Fibroblast of skin of left quadriceps (primary cell): ENCODE data around the gene C13orf46.

Experiments used
- DNase-seq, 2 experiments: peaks; one replicate each; pipeline ENCODE4 v3.0.0-alpha.2; 2013; ENCODE audit warnings: low read depth in 2 of 2

The C13orf46 gene

DNA sequence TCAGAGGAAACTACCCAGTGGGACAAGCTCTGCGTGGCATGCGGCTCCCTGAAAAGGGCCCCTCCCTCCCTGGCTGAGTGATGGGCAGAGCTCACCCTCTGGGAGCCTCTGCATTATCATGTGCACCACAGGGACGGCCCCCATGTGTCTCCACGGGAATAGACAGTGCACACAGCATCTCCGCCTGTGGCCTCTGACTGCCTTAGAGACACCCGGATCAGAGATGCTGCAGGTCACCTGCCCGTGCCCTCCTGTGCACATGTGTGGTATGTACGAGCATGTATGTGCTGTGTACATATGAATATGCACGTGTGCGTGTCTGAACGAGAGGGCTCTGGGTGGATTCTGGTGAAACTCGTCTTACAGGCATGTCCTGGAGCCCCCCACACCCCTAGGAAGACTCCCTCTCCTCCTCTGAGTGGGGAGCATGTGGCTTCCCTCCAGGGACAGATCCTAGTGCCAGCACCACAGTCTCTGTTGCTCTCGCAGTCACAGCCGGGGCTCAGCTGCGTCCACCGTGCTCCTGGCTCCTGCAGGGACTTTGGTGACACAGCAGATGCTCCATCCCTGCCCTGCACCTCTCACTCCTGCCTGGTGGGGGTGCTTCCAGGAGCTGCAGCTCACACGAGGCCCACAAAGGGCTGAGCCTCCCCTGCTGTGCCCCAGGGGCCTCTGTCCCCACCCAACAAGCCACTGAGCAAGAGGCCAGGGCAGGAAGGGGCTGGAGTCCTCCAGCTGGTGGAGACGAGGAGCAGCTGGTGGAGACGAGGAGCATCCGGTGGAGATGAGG lies 19.6 kb downstream of the C13orf46 start:
- DNase-seq: no peak

DNA sequence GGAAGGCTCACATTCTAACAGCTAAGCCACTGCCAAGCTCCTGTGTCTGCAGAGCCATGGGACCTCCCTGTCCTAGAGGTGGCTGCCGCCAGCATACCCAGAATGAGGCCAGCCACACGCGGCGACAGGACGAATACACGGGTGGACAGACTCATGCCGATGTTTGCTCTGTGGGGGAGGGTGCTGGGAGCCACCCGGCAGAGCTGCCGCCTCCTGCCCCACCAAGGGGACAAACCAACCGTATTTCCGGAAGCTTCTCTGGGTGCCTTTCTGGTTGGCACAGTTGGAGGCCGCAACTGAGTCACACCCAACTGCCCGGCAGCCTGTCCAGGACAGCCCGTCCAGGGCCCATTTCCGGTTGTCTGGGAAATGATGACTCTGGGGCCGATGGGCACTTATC lies 20.3 kb downstream of the C13orf46 start:
- DNase-seq: no peak

DNA sequence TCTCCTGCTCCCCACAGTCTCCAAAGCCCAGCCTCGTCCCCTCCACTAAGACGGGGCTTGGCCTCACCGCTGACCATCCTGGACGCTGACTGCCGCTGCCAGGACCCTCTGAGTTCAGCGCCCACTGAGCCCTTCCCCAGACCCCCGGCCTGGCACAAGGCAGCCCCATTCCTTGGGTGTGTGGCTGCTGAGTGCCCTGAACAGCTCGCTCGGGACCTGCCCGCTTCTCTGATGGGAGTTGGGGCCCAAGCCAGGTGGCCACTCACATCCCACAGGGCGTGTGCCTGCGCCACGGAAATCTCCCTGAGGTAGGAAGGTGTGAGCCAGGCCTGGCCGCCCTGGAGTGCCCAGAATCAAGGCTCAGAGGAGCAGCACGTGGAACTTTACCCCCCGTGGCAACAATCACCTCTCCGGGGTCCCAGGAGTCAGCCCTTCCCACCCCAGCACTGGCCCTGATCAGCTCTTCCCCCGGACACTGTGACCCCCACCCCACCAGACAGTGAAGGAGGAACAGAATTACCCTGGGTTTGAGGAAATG lies 20.8 kb downstream of the C13orf46 start:
- no peak for DNase-seq

DNA sequence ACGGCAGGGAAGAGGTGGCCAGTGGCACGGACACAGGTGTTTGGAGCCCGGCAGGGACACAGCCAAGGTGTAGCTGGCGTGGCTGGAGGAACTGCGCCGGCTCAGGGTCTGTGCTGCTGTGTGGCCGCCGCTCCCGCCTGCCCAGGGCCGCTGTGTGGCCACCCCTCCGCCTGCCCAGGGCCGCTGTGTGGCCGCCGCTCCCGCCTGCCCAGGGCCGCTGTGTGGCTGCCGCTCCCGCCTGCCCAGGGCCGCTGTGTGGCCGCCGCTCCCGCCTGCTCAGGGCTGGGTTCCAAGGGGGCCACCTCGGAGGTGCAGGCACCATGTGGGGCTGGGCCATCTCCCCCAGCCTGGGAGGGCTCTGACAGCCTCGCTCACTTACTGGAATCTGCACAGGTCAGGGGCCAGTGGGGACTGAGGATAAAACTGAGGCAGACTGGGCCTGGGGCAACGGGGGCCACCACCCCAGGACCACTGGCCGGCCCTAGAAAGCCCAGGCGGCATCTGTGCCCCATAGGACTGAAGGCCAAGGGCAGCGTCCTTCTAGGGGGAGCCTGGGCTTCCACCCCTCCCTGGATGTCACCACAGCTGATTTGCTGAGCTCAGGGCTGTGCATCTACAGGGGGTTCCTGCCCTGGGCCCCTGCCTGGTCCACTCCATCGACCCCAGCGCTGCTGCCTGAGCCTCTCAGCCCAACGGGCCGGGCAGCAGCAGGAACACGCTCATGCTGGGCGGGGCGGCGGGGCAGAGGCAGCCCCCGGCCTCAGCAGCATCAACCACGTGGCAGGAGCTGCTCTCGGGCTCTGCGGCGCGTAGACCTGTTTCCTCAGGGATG lies 21.5 kb downstream of the C13orf46 start:
- no peak for DNase-seq

DNA sequence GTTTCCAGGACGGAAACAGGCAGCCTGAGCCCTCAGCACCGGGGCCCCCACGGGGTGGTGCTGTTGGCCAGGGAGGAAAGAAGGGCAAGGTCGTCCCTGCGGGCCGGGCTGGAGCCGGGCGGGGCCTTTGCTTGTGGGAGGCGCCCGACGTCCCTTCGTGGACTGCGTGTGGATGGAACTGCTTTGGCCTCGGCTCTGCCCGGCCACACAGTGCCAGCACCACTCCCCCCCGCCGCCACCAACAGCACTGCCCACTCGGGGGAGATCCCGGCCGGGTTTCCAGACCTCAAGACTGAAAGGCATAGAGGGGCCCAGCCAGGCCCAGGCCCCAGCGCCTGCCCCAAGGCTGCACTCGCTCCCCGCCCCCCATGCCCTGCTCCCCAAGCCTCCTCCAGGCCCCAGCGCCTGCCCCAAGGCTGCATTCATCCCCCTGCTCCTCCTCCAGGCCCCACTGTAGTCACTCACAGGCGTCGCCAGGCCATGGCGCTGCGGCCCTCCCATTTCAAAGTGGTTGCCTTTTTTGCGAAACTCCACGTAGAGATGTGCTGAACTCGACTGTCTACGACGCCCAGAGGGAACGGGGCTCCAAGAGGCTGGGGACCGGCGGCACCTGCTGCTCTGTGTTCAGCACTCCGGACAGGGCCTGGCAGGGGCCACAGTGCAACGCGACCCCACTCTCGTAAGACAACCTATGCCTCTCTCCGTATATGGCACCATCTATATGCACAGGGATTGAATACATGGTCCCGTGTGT lies 22.5 kb downstream of the C13orf46 start:
- DNase-seq: no peak

DNA sequence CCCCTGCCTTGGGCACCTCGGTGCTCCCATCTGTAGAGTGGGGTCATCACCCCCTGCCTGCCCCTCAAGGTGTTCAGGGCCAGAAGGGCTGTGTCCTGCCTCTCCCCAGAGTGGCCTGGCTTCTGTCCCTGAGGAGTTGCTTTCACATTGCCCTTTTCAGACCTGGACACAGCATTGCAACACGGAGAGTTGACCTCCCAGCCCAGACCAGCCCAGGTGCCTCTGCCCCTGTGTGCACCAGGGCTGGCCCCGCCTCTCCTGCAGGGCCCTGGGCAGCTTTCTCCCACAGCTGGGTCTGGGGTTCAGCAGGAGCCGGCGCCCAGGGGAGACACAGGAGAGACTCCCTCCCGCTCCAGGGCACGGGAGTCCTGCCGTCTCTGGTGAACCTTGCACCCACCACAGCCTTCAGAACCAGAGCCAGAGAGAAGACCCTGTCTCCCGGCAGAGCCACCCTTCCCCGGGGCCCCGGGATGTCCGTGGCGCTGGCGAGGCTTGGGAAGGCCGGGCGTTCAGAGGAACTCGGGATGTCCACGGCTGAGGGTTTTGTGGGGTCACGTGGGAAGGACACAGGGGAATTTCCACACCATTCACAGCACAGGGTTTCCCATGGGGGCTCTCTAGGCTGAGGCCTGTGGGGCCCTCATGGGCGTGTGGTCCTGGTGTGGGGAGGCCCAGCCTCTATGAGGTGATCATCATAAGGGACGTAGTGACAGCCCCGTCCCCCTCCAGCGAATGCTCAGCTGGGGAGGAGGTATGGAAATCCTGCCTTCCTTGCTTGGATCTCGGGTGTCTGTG lies 23.2 kb downstream of the C13orf46 start:
- no peak for DNase-seq

DNA sequence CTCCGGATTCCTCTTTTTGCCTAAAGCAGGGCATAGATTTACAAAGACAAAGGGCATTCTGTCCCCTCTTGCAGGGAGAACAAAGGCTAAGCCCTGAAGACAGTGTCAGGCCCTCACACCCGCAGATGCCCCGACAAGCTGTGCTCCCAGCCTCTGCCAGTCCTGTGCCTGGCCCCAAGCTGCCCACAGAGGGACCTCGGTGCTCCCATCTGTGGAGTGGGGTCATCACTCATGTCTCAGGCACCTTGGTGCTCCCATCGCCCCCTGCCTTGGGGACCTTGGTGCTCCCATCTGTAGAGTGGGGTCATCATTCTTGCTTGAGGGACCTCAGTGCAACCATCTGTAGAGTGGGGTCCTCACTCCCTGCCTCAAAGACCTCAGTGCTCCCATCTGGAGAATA lies 24.3 kb downstream of the C13orf46 start:
- DNase-seq: no peak

DNA sequence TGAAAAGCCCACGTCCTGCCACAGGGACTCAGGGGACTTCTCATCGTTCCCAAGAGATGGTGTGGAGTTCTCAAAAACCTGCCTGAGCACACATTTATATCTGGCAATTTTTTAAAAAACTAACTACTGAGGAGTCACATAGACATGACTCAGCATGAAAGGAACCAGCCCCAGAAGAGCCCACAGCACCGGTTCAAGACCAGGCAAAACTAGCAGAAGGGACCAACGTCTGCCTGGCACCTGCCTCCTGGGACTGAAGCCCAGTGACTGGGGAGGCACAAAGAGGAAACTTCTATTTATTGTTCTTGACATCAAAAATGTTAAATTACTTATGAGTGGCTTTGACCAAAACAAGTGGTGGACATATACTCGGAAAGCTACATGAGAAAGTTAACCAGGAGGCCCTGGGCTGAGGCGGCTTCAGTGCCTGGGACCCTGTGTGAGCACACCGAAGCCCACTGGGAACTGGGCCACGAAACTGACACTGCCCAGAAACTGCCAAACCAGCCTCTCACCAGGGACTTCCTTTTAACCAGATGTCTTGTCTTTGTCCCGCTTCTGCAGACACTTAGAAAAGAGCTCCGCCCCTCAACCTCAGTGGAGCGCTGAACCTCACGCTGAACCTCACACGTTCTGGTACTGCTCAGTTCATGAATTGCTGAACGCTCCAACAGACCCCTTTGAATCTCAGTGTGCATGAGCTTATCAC lies 25.7 kb downstream of the C13orf46 start:
- DNase-seq: no peak

DNA sequence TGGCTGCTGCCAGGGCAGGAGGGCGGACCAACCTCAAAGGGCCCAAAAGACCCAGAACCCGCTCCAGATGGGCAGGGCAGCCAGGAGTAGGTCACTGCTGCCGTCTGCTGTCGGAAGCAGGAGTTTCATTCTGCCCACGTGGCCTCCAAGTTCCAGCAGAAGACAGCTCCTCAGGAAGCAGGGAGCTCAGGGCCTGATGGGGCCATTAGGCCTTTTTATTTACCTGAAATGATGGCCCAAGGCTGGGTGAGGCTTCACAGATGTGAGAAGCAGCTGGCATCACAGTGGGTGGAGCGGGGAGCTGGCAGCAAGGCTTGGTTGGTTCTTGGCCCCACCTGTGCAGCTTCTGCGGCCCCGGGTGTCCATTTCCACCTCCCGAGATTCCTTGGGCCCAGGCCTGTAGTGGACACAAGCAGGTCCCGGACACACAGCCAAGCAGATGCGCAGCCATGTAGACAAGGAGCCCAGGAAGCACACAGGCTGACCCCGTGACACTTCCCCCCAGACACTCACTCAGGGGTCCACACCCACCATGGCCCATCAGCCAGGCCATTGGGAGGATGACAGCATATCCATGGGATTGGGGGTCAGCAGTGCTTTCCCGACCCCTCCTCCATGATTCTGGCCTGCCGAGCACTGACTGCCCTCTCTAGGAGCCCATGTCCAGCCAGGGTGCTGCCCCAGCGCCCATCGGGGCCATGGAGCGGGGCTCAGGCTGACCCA lies 26.4 kb downstream of the C13orf46 start:
- DNase-seq: no peak

DNA sequence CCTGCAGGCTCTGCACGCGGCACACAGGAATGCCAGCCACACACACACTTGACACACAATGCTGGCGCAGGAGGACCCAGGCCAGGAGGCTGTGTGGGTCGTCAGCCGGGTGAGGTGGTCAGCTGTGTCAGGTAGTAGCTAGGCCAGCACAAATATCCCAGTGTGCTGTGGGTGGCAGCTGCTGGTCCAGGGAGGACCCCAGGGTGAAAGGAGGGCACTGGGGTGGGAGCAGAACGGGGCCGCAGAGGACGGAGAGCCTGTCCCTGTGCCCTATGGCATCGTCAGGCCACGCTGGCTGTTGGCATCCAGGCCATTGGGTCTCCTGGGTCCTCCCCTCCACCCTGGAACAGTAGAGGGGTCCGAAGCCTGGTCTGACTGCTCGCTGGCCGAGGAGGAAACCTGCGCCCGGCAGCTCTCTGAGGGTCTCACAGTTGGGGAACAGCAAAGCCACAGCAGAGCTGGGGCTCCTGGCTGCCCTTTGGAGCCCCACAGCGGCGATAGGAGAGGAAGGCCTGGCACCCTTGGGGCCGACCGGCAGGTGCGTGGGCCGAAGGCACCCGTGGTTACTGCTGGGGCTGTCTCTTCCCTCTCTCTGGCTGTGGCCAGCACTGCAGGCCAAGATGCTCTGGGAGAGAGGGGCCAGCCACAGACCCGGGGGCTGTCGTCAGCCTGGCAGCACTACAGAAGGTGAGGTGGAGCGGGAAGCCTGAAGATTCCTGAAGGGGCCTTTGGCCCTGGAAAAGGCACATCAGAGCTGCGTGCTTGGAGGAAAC lies 27.3 kb downstream of the C13orf46 start:
- no peak for DNase-seq

DNA sequence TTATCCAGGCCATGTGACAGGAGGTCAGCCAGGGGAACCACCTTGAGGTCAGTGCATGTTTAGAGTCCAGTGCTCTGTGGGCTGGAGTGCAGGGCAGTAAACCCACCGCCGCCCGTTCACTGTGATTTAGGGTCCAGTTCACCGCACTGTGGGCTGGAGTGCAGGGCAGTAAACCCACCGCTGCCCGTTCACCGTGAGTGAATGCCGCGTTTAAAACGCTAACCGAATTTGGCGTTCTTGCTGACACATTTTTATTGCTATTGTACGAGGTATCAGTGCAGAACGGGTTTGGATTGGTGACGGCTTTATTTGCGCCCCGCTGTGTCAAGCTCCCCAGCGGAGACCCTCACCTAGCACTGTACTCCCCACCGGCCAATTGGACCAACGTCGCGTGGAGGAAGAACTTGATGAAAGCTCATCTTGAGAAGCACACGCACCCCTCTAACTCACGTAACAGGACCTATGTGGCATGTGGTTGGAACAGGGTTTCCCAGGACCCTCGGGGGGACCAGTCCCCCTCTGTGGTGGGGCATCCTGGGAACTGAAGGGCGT lies 27.9 kb downstream of the C13orf46 start:
- no peak for DNase-seq

DNA sequence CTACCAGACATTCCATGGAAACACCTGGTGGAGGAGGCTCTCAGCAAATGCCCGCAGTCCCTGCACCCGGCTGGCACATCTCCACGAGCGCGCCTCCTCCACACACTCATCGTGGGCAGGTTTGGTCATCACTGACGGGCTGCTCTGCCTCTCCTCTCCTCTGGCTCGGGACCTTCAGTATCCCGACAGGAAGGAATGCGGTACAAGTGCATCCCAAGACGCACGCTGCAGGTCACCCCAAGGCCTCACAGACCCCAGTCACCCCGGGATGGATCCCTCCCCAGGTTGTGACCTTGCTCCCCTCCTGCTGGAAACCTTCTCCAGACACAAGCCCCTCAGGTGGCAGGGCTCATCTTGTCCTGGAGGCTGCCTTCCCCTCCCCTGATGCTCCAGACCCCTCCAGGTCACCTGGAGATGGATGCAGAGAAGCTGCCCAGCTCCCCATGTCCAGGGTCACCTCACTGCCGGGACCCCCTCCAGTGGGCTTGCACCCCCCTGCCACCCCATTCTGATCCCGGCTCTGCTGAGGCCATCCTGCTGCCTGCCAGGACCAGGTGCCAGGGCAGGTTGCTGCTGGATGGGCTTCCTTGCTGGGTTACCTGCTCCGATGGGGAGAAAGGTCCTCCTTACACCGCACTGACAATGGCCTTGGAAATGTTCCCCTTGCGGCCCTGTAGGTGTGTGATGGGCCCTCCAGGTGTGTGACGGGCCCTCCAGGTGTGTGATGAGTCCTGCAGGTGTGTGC lies 29.9 kb downstream of the C13orf46 start:
- no peak for DNase-seq

DNA sequence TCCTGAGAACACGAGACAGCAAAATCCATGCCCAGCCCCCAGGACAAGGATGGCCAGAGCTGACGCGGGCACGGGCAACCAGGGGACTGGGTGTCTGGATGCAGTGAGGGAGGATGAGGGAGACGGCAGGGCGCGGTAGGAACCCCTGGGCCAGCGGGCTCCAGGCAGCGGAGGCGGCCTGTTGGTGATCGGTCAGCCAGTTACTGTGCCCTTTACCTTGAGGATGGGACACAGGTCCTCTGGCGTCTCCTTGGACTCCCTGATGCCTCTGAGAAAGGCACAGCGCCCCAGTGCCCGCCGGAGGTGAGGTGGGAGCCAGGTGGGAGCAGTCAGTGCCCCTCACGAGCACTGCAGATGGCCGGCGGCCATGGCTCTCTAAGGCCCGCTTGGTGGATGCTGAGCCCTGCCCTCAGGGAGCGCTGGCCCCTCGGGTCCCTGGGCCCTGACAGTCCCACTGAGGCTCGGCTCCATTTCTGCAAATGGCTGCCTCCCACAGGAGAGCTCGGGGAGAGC lies 31.2 kb downstream of the C13orf46 start:
- DNase-seq: no peak

DNA sequence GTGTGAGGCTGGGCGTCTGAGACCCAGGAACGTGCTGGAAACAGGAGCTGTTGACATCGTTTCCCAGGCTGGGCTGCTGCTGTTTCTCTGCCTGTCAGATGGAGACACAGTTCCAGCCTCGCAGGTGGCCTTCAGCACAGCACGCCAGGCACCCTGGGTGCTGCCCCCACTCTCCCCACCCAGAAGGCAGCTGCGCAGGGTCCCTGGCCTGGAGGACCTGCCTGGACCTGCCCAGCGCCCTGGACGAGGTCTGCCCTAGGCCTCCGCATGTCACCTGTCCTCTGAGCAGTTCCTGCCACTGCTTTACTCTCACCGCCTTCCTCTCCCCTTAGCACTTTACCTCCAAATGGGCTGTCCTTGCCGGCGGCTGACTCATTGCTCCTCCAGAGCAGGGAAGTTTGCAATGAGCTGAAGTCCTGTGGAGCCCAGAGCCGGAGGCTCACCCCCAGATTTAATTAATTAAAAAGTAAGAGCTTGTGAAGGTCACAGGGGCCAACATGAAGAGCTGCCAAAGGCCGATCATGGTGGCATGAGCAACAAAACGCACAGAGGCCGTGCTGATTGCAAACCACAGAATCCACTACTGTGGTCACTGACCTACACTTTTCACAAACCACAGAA lies 32.2 kb downstream of the C13orf46 start:
- DNase-seq: no peak

DNA sequence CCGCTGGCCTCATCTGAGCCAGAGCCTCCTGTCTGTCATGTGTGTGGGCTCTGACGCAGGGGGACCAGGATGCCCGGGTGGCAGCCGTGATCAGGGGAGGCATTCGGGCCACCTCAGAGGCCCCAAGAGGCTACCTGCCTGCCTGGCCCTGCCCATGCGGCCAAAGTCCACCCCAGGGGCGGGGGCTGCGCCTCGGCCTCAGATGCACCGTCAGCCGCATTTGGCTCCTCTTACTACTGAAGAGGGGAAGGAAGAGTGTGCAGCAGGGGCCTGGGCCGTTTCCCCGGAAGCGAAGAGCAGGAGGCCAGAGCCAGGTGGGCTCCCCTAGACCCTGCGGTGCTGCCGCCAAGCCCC lies 34.0 kb downstream of the C13orf46 start:
- no peak for DNase-seq

DNA sequence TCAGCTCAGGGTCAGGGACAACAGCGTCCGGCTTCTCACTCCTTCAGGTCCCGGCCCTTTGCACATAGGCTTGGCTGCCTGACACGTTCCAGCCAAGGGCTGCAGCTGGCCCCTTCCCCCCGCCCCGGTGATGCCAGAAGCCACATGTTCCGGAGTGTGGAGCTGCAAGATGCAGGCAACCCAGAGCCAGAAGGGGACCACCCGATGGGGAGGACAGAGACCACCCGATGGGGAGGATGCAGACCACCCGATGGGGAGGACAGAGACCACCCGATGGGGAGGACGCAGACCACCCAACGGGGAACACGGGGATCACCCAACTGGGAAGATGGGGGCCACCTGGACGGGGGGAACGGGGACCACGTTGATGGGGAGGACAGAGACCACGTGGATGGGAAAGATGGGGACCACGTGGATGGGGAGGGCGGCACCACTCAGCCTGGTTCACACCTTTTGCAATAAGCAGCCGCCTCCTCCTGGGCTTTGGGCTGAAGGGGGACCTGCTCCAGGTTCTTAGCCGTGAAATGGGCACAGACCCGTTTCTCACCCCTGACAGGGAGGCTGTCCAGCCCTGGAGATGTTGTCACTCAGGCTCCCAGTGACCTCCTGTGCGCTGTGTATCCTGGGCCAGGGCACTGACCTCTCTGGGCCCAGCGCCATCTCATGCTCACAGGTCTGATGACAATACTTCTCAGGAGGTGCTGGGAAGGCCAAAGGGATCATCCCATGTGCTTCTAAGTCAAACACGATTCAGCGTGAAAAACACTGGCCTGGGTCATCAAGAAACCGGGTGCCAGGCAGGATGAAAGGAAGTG lies 34.5 kb downstream of the C13orf46 start:
- DNase-seq: no peak

DNA sequence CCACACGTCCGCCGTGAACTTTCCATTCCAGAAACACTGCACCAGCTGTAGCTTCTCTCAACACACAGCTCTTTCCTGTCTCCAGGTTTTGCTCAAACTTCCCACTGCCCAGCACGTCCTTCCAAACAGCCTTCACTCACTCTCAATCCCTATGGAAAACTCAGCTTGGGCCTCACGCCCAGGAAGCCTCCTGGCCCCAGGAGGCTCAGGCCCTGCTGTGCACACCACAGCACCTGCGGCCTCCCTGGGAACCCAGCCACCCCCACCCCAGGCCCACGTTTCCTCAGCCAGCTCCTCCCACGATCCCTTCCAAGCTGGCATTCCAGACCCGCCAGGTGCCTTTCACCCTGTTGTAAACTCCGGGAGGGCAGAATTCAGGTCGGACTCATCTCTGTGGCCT lies 35.2 kb downstream of the C13orf46 start:
- no peak for DNase-seq
